Activated CD8-positive, alpha-beta memory T cell treated with anti-CD3 and anti-CD28 coated beads, Interleukin-2, amount 10 ng/mL, durations not matched to agents 7 days and 5 days (primary cell): Measurements from ENCODE around the gene SOX15. TPM values are rescaled to one million over a fixed set of nuclear protein-coding genes. Genes with fewer than 3 reads are reported as not detected.
"Not testable (repeated sequence)": the region's sequence is repeated elsewhere in the genome, so short reads cannot be mapped to it uniquely, and the experiment has no call there.

Experiments used
- ATAC-seq: fragments of 150-1000 bp; cut with Tn5 transposase; one replicate; pipeline ENCODE4 v1.10.0; 2021; ENCODE audit warnings: moderate library complexity
- CTCF ChIA-PET: fragments of 350-600 bp; sonication (Branson Sonifier 250); formaldehyde crosslinking; loops from one replicate; lab custom pipeline; 2021; ENCODE audit warnings: antibody characterized with exemption; lab: Charles Lee
- DNase-seq: peaks from one replicate; pipeline ENCODE4 v3.0.0-alpha.2; 2020
- H3K27ac Mint-ChIP-seq: one replicate; pipeline ENCODE4 v1.8.0; 2021; ENCODE audit warnings: mild to moderate bottlenecking, mixed read lengths
- H3K27me3 Mint-ChIP-seq: one replicate; pipeline ENCODE4 v1.8.0; 2021; ENCODE audit warnings: mixed read lengths
- H3K36me3 Mint-ChIP-seq: one replicate; pipeline ENCODE4 v1.8.0; 2021; ENCODE audit warnings: mild to moderate bottlenecking, mixed read lengths
- H3K4me1 Mint-ChIP-seq: one replicate; pipeline ENCODE4 v1.8.0; 2021; ENCODE audit warnings: mixed read lengths
- H3K4me3 Mint-ChIP-seq: one replicate; pipeline ENCODE4 v1.8.0; 2021; ENCODE audit warnings: mild to moderate bottlenecking, moderate library complexity, mixed read lengths
- H3K9me3 Mint-ChIP-seq: one replicate; pipeline ENCODE4 v1.8.0; 2022; ENCODE audit warnings: low read depth, mixed read lengths
- total RNA-seq, 2 experiments: library from RNA; stranded (reverse); gene quantifications; one replicate each; pipeline ENCODE4 v1.2.3, GENCODE V29; 2021

SOX15 gene
- under 1 TPM; 0.21 to 0.35 TPM for total RNA-seq

- peaks cover 11% of the 10 kb centered on the region for H3K4me1 Mint-ChIP-seq
Measured at GRCh38 chr17:7589891-7590691, at the start of gene SOX15. Gene SOX15 (minus strand): TSS chr17:7590094. CDS start chr17:7589676, 418 bp downstream.

GRCh38 chr17:7636163-7636562 is 46.3 kb upstream of the SOX15 start:
- no peaks in the 10 kb centered on the region for H3K4me1 Mint-ChIP-seq
- H3K9me3 Mint-ChIP-seq = no peaks in the 10 kb centered on the region
- H3K4me3 Mint-ChIP-seq = no peak overlapping the region
- no peak overlapping the region for H3K27ac Mint-ChIP-seq
- DNase-seq (no peak), ATAC-seq (no peak)
- H3K36me3 Mint-ChIP-seq = no peaks in the 10 kb centered on the region
- CTCF ChIA-PET = interaction anchor here (1.6 kb wide), 1 partner anchor 51 kb away, joined by 5 read pairs; the partner anchor contains the start of gene TP53
- H3K27me3 Mint-ChIP-seq = peaks cover 5% of the 10 kb centered on the region

More at GRCh38 chr17:7589891-7590691, at the start of gene SOX15:
- H3K9me3 Mint-ChIP-seq = no peaks in the 10 kb centered on the region
- CTCF ChIA-PET = interaction anchor here (0.6 to 9.7 kb wide), 36 partner anchors 9 to 308 kb away, joined by 3 to 81 read pairs (median 4); partner anchors contain the start of genes ATP1B2, CD68, FXR2 and POLR2A
- no peak for DNase-seq
- H3K4me3 Mint-ChIP-seq = no peak within 1 kb of the TSS
- peak within 1 kb of the TSS; percentile 56 for H3K27ac Mint-ChIP-seq
- H3K36me3 Mint-ChIP-seq = peaks cover 37% of the 10 kb centered on the region
- no peak for ATAC-seq
- no peaks in the 10 kb centered on the region for H3K27me3 Mint-ChIP-seq

GRCh38 chr17:7634384-7634783 is 44.5 kb upstream of the SOX15 start:
- Mint-ChIP-seq H3K9me3 (no peaks in the 10 kb centered on the region), H3K27ac (no peak overlapping the region), H3K27me3 (peaks cover 3% of the 10 kb centered on the region), H3K36me3 (no peaks in the 10 kb centered on the region), H3K4me1 (no peaks in the 10 kb centered on the region), H3K4me3 (no peak overlapping the region)
- CTCF ChIA-PET = interaction anchor here (0.9 to 5.8 kb wide), 9 partner anchors 19 to 109 kb away, joined by 3 to 77 read pairs (median 4); partner anchors contain the start of genes DNAH2, FXR2, TP53 and WRAP53
- ATAC-seq = no peak
- no peak for DNase-seq

DNA sequence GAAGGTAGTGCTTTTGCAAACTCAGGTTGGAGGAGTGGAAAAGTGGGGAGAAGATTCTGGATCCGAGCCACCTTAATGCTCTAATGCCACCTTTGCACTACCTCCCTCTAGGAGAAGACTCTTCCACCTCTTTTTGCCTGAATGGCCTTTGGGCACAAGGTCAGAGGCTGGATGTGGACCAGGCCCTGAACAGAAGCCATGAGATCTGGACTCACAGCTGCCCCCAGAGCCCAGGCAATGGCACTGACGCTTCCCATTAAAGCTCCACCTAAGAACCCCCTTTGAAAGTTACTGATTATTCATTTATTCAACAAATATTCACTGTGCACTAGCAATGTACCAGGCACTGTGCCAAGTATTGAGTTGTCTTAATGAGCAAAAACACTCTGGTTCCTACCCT is 43.2 kb upstream of the SOX15 start:
- H3K4me3 Mint-ChIP-seq = no peak overlapping the region
- DNase-seq (no peak), ATAC-seq (no peak)
- H3K27me3 Mint-ChIP-seq = no peaks in the 10 kb centered on the region
- CTCF ChIA-PET = interaction anchor here (0.8 to 5.8 kb wide), 16 partner anchors 9 to 409 kb away, joined by 3 to 77 read pairs (median 5); partner anchors contain the start of genes CD68, FXR2, SOX15 and TP53
- H3K4me1 Mint-ChIP-seq = no peaks in the 10 kb centered on the region
- no peak overlapping the region for H3K27ac Mint-ChIP-seq
- no peaks in the 10 kb centered on the region for H3K9me3 Mint-ChIP-seq
- H3K36me3 Mint-ChIP-seq = no peaks in the 10 kb centered on the region

- Mint-ChIP-seq H3K4me3 (no peak overlapping the region), H3K27me3 (no peaks in the 10 kb centered on the region), H3K9me3 (no peaks in the 10 kb centered on the region), H3K27ac (no peak overlapping the region), H3K4me1 (peaks cover 3% of the 10 kb centered on the region), H3K36me3 (no peaks in the 10 kb centered on the region)
- DNase-seq = peak; percentile 59
- peak; percentile 28 for ATAC-seq
- CTCF ChIA-PET = interaction anchor here (0.8 to 5.8 kb wide), 17 partner anchors 10 to 409 kb away, joined by 3 to 77 read pairs (median 5); partner anchors contain the start of genes ATP1B2, CD68, FXR2 and SOX15
Measured at GRCh38 chr17:7632492-7632894, 42.6 kb upstream of the SOX15 start.

DNA sequence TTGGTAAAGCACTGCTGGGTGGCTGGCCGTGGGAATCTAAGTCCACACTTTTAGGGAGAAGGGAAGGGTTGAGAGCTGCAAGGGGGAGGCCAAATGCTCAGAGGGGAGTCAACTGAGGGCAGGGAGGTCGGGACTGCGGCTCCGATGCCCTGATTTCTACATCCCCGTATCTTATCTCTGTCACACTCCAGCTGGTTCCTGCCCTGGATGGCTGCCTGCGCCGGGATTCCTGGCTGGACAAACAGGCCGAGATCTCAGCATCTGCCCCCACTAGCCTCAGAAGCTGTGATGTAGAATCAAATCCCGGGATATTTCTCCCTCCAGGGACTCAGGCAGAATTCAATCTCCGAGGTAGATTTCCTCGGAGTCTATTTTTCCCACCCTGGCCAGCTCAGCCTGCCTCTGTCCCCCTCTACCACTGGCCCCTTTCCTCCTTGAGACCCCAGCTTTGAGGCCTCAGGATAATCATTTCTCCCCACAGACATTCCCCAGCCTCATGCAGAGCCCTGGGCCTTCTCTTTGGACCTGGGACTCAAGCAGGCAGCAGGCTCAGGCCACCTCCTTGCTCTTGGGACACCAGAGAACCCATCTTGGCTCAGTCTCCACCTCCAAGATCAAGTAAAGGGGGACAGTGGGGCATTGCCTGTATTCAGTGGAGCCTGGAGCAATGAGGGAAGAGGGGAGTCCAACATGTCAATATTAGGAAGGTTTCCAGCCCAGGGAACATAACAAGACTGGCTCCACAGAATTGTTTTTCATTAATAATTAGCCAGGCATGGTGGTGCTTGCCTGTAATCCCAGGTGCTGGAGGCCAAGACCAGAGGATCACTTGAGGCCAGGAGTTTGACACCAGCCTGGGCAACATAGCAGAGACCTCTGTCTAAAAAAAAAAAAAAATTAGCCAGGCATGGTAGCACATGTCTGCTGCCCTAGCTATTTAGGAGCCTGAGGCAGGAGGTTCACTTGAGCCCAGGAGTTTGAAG is 41.8 kb upstream of the SOX15 start:
- H3K36me3 Mint-ChIP-seq = no peaks in the 10 kb centered on the region
- ATAC-seq (no peak), DNase-seq (no peak)
- CTCF ChIA-PET = interaction anchor here (0.8 to 5.8 kb wide), 15 partner anchors 10 to 276 kb away, joined by 3 to 77 read pairs (median 5); partner anchors contain the start of genes ATP1B2, CD68, FXR2 and SOX15
- peaks cover 7% of the 10 kb centered on the region for H3K4me1 Mint-ChIP-seq
- no peaks in the 10 kb centered on the region for H3K9me3 Mint-ChIP-seq
- H3K27me3 Mint-ChIP-seq = no peaks in the 10 kb centered on the region
- no peak overlapping the region for H3K27ac Mint-ChIP-seq
- no peak overlapping the region for H3K4me3 Mint-ChIP-seq

- H3K9me3 Mint-ChIP-seq = no peaks in the 10 kb centered on the region
- H3K27ac Mint-ChIP-seq = no peak within 1 kb of the TSS
- no peaks in the 10 kb centered on the region for H3K27me3 Mint-ChIP-seq
- no peak within 1 kb of the TSS for H3K4me3 Mint-ChIP-seq
- ATAC-seq (no peak), DNase-seq (no peak)
- H3K4me1 Mint-ChIP-seq = peaks cover 14% of the 10 kb centered on the region
- CTCF ChIA-PET = interaction anchor here (0.5 to 5.8 kb wide), 3 partner anchors 10 to 193 kb away, joined by 3 to 77 read pairs (median 3); partner anchors contain the start of genes TP53 and WRAP53
- peaks cover 2% of the 10 kb centered on the region for H3K36me3 Mint-ChIP-seq
Measured at GRCh38 chr17:7629939-7630571, 40.2 kb upstream of the SOX15 start, which contains the start of gene SHBG. Gene SHBG (plus strand): TSS chr17:7630135. CDS start chr17:7630173, 38 bp downstream.

GRCh38 chr17:7627250-7628121 is 37.6 kb upstream of the SOX15 start, which contains the start of gene SAT2:
Gene SAT2 (minus strand): TSS chr17:7627821. CDS start chr17:7627635, 186 bp downstream.
- Mint-ChIP-seq H3K4me1 (peaks cover 14% of the 10 kb centered on the region), H3K4me3 (peak within 1 kb of the TSS; percentile 86), H3K36me3 (peaks cover 2% of the 10 kb centered on the region), H3K27ac (peak within 1 kb of the TSS; percentile 70), H3K9me3 (no peaks in the 10 kb centered on the region), H3K27me3 (no peaks in the 10 kb centered on the region)
- DNase-seq = peak; percentile 95
- ATAC-seq = peak; percentile 98
- CTCF ChIA-PET = interaction anchor here (0.6 to 4.4 kb wide), 12 partner anchors 9 to 624 kb away, joined by 3 to 43 read pairs (median 4); partner anchors contain the start of genes ATP1B2, FXR2, SOX15 and TP53

DNA sequence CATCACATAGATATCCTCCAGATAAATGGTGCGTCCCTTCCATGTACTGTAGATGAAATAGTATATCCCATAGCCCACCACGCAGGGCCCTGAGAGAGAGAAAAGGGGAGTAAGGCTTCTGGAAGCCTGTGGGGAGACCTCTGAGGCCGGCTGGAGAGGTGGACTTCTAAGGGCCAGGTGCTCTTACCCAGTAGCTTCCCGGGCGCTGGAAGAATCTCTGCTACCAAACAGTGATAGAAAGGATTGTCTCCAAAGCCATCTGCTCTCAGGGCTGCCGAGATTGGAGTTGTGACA is 37.0 kb upstream of the SOX15 start:
- Mint-ChIP-seq H3K36me3 (peaks cover 2% of the 10 kb centered on the region), H3K4me3 (peak overlapping the region; percentile 86), H3K9me3 (no peaks in the 10 kb centered on the region), H3K27me3 (no peaks in the 10 kb centered on the region), H3K27ac (peak overlapping the region; percentile 70), H3K4me1 (peaks cover 14% of the 10 kb centered on the region)
- CTCF ChIA-PET = interaction anchor here (1.0 to 4.4 kb wide), 6 partner anchors 8 to 60 kb away, joined by 3 to 43 read pairs (median 8); partner anchors contain the start of genes ATP1B2, FXR2, SOX15 and TP53
- ATAC-seq = no peak
- DNase-seq = no peak

GRCh38 chr17:7626307-7626706 is 36.4 kb upstream of the SOX15 start:
- DNase-seq (no peak), ATAC-seq (no peak)
- Mint-ChIP-seq H3K27me3 (no peaks in the 10 kb centered on the region), H3K36me3 (peaks cover 2% of the 10 kb centered on the region), H3K9me3 (no peaks in the 10 kb centered on the region), H3K4me3 (peak overlapping the region; percentile 86), H3K4me1 (peaks cover 14% of the 10 kb centered on the region), H3K27ac (no peak overlapping the region)
- CTCF ChIA-PET = interaction anchor here (1.0 to 4.4 kb wide), 5 partner anchors 8 to 60 kb away, joined by 3 to 43 read pairs (median 9); partner anchors contain the start of genes ATP1B2, FXR2, TP53 and WRAP53

GRCh38 chr17:7625749-7626148 is 35.9 kb upstream of the SOX15 start:
- H3K27me3 Mint-ChIP-seq, H3K27ac Mint-ChIP-seq, DNase-seq, H3K4me3 Mint-ChIP-seq, H3K9me3 Mint-ChIP-seq, ATAC-seq, H3K36me3 Mint-ChIP-seq: not testable (repeated sequence)
- H3K4me1 Mint-ChIP-seq = peaks cover 14% of the 10 kb centered on the region
- CTCF ChIA-PET = interaction anchor here (1.3 to 4.4 kb wide), 2 partner anchors 10 to 61 kb away, joined by 3 to 43 read pairs; partner anchors contain the start of genes FXR2, TP53 and WRAP53
